Endothelial cell (in vitro differentiated cells): ENCODE measurements around the gene QKI. TPM values are rescaled to one million over a fixed set of nuclear protein-coding genes. Genes with fewer than 3 reads are reported as not detected.
A peak's percentile ranks its signal among the peaks of the same experiment; 100 is the strongest.

Experiments used
- DNase-seq: peaks from one replicate; pipeline ENCODE4 v3.0.0; 2021; ENCODE audit warnings: low spot score
- H3K27ac Mint-ChIP-seq: one replicate; pipeline ENCODE4 v1.8.0; 2021; ENCODE audit warnings: mixed read lengths, inconsistent platforms; ENCODE audit not compliant: unreplicated experiment
- H3K27me3 Mint-ChIP-seq: one replicate; pipeline ENCODE4 v1.8.0; 2021; ENCODE audit warnings: mild to moderate bottlenecking, moderate library complexity, mixed read lengths, inconsistent platforms; ENCODE audit not compliant: unreplicated experiment
- H3K36me3 Mint-ChIP-seq: one replicate; pipeline ENCODE4 v1.8.0; 2021; ENCODE audit warnings: mild to moderate bottlenecking, low read depth, mixed read lengths, inconsistent platforms; ENCODE audit not compliant: unreplicated experiment
- H3K4me1 Mint-ChIP-seq: one replicate; pipeline ENCODE4 v1.8.0; 2021; ENCODE audit warnings: mild to moderate bottlenecking, mixed read lengths, inconsistent platforms; ENCODE audit not compliant: unreplicated experiment
- H3K4me3 Mint-ChIP-seq: one replicate; pipeline ENCODE4 v1.8.0; 2021; ENCODE audit warnings: mild to moderate bottlenecking, mixed read lengths, inconsistent platforms; ENCODE audit not compliant: unreplicated experiment
- H3K9me3 Mint-ChIP-seq: one replicate; pipeline ENCODE4 v1.8.0; 2021; ENCODE audit warnings: mixed read lengths, inconsistent platforms; ENCODE audit not compliant: unreplicated experiment
- CTCF ChIP-seq: fragments of 200-600 bp; sonication (generic); IDR thresholded peaks from one replicate; pipeline ENCODE4 v1.5.0; 2021; ENCODE audit warnings: antibody characterized with exemption; ENCODE audit not compliant: unreplicated experiment
- total RNA-seq: library from RNA; stranded (reverse); fragmentation: NEBNext Ultra II Directional; extraction: Animal tissue kit (Norgen Biotek cat#: 25700); gene quantifications from one replicate; pipeline ENCODE4 v1.2.1, GENCODE V29; 2021; ENCODE audit not compliant: unreplicated experiment

QKI gene
- total RNA-seq, 1 donor from 2014 or later = 326 TPM

GRCh38 chr6:163394659-163395058 is 19.9 kb upstream of the QKI start:
- H3K4me3 Mint-ChIP-seq = no peak overlapping the region
- no peak for TF ChIP-seq CTCF
- H3K4me1 Mint-ChIP-seq = peaks cover 17% of the 10 kb centered on the region
- H3K27ac Mint-ChIP-seq = no peak overlapping the region
- H3K36me3 Mint-ChIP-seq = no peaks in the 10 kb centered on the region
- H3K9me3 Mint-ChIP-seq = no peaks in the 10 kb centered on the region
- peaks cover 2% of the 10 kb centered on the region for H3K27me3 Mint-ChIP-seq
- DNase-seq = no peak

- peaks cover 4% of the 10 kb centered on the region for H3K27me3 Mint-ChIP-seq
- peaks cover 17% of the 10 kb centered on the region for H3K4me1 Mint-ChIP-seq
- TF ChIP-seq CTCF = no peak
- no peak overlapping the region for H3K4me3 Mint-ChIP-seq
- H3K9me3 Mint-ChIP-seq = no peaks in the 10 kb centered on the region
- no peaks in the 10 kb centered on the region for H3K36me3 Mint-ChIP-seq
- H3K27ac Mint-ChIP-seq = no peak overlapping the region
- DNase-seq = no peak
Observed at GRCh38 chr6:163395122-163395830, 19.2 kb upstream of the QKI start.

- no peak for TF ChIP-seq CTCF
- Mint-ChIP-seq H3K27me3 (peaks cover 4% of the 10 kb centered on the region), H3K4me3 (peak overlapping the region; percentile 44), H3K4me1 (peaks cover 17% of the 10 kb centered on the region), H3K9me3 (no peaks in the 10 kb centered on the region), H3K36me3 (no peaks in the 10 kb centered on the region), H3K27ac (no peak overlapping the region)
- DNase-seq = no peak
Observed at GRCh38 chr6:163395831-163396185, 18.7 kb upstream of the QKI start.

- DNase-seq = no peak
- no peaks in the 10 kb centered on the region for H3K36me3 Mint-ChIP-seq
- H3K4me3 Mint-ChIP-seq = no peak overlapping the region
- H3K4me1 Mint-ChIP-seq = peaks cover 26% of the 10 kb centered on the region
- H3K27ac Mint-ChIP-seq = peak overlapping the region; percentile 13
- no peak for TF ChIP-seq CTCF
- H3K9me3 Mint-ChIP-seq = no peaks in the 10 kb centered on the region
- peaks cover 4% of the 10 kb centered on the region for H3K27me3 Mint-ChIP-seq
Observed at GRCh38 chr6:163397326-163397725, 17.2 kb upstream of the QKI start.

GRCh38 chr6:163398115-163398514 is 16.4 kb upstream of the QKI start:
- Mint-ChIP-seq H3K4me3 (no peak overlapping the region), H3K27me3 (peaks cover 8% of the 10 kb centered on the region), H3K9me3 (no peaks in the 10 kb centered on the region), H3K27ac (no peak overlapping the region), H3K36me3 (no peaks in the 10 kb centered on the region), H3K4me1 (peaks cover 34% of the 10 kb centered on the region)
- DNase-seq = no peak
- TF ChIP-seq CTCF = no peak
